Gastroesophageal sphincter (tissue), 3 donors: Measurements from ENCODE around the gene NLRC3.

Experiments used
- CTCF ChIP-seq, 4 experiments: fragments of 200-600 bp in 2 of 4; fragments of 450-650 bp in 2 of 4; sonication (generic) in 1 of 4; IDR thresholded peaks; one replicate each; pipeline ENCODE4 v1.5.1; 2017 to 2019; ENCODE audit warnings: antibody characterized with exemption in 4 of 4, mild to moderate bottlenecking in 2 of 4, moderate library complexity in 2 of 4
- EP300 ChIP-seq: sonication (generic); formaldehyde crosslinking; IDR thresholded peaks from one replicate; pipeline ENCODE4 v1.6.1; 2017; ENCODE audit warnings: antibody characterized with exemption, mild to moderate bottlenecking
- POLR2A ChIP-seq, 2 donors: fragments of 450-650 bp; IDR thresholded peaks; one replicate each; pipeline ENCODE4 v1.6.1; 2017; ENCODE audit warnings: antibody characterized with exemption in 2 of 2, mild to moderate bottlenecking in 2 of 2, moderate library complexity in 1 of 2
- POLR2AphosphoS5 ChIP-seq: sonication (generic); formaldehyde crosslinking; IDR thresholded peaks from one replicate; pipeline ENCODE4 v1.6.1; 2017; ENCODE audit warnings: antibody characterized with exemption

- TF ChIP-seq CTCF (IDR thresholded peaks at IDR 0.05) = no peak
- no peak for TF ChIP-seq POLR2AphosphoS5
- TF ChIP-seq POLR2A (IDR thresholded peaks at IDR 0.05) = no peak
- no peak for TF ChIP-seq EP300
These were observed 22.7 kb upstream of the NLRC3 start for GRCh38 chr16:3599922-3600321.
